Pons (tissue), 1 donor: ENCODE results near the gene RAB8B.

Experiments used
- DNase-seq: peaks from one replicate; pipeline ENCODE4 v3.0.0-alpha.2; 2016; ENCODE audit warnings: low spot score

Gene RAB8B

GRCh38 chr15:63188926-63189871, at the start of gene RAB8B:
TSS of gene RAB8B (plus strand) at chr15:63189606. CDS start at chr15:63189625, 19 bp downstream.
- DNase-seq: peak; percentile 94

- DNase-seq: no peak
These were observed 48.5 kb upstream of the RAB8B start for GRCh38 chr15:63140936-63141335.

GRCh38 chr15:63145426-63145825, 44.0 kb upstream of the RAB8B start:
- no peak for DNase-seq

- no peak for DNase-seq
These were observed 42.7 kb upstream of the RAB8B start for GRCh38 chr15:63146684-63147083.

- no peak for DNase-seq
These were observed 37.7 kb upstream of the RAB8B start for GRCh38 chr15:63151665-63152064.

GRCh38 chr15:63155486-63155885, 33.9 kb upstream of the RAB8B start:
- peak; percentile 18 for DNase-seq

- DNase-seq: peak; percentile 75
These were observed 33.2 kb upstream of the RAB8B start for GRCh38 chr15:63156086-63156710.

GRCh38 chr15:63156755-63157117, 32.7 kb upstream of the RAB8B start:
- peak; percentile 65 for DNase-seq

GRCh38 chr15:63157118-63157843, 32.1 kb upstream of the RAB8B start, which contains the start of gene RPS27L:
TSS of gene RPS27L (minus strand) at chr15:63157477. CDS start at chr15:63157405, 72 bp downstream.
- DNase-seq: peak; percentile 92

- peak; percentile 64 for DNase-seq
These were observed 31.4 kb upstream of the RAB8B start for GRCh38 chr15:63157891-63158431.

- DNase-seq: no peak
These were observed 28.8 kb upstream of the RAB8B start for GRCh38 chr15:63160638-63161037.

- DNase-seq: no peak
These were observed 26.2 kb upstream of the RAB8B start for GRCh38 chr15:63163217-63163616.

- no peak for DNase-seq
These were observed 24.1 kb upstream of the RAB8B start for GRCh38 chr15:63165166-63165859.

- no peak for DNase-seq
These were observed 23.2 kb upstream of the RAB8B start for GRCh38 chr15:63166219-63166618.

GRCh38 chr15:63169788-63170187, 19.6 kb upstream of the RAB8B start:
- DNase-seq: no peak

- no peak for DNase-seq
These were observed 17.0 kb upstream of the RAB8B start for GRCh38 chr15:63172376-63172775.

- DNase-seq: peak; percentile 49
These were observed 16.5 kb upstream of the RAB8B start for GRCh38 chr15:63172851-63173451.

GRCh38 chr15:63176302-63176701, 13.1 kb upstream of the RAB8B start:
- no peak for DNase-seq

GRCh38 chr15:63178034-63178433, 11.4 kb upstream of the RAB8B start:
- no peak for DNase-seq

GRCh38 chr15:63180746-63181145, 8.7 kb upstream of the RAB8B start:
- no peak for DNase-seq

- DNase-seq: no peak
These were observed 7.8 kb upstream of the RAB8B start for GRCh38 chr15:63181648-63182047.
